ENCODE data around the gene TBPL1.

DNA sequence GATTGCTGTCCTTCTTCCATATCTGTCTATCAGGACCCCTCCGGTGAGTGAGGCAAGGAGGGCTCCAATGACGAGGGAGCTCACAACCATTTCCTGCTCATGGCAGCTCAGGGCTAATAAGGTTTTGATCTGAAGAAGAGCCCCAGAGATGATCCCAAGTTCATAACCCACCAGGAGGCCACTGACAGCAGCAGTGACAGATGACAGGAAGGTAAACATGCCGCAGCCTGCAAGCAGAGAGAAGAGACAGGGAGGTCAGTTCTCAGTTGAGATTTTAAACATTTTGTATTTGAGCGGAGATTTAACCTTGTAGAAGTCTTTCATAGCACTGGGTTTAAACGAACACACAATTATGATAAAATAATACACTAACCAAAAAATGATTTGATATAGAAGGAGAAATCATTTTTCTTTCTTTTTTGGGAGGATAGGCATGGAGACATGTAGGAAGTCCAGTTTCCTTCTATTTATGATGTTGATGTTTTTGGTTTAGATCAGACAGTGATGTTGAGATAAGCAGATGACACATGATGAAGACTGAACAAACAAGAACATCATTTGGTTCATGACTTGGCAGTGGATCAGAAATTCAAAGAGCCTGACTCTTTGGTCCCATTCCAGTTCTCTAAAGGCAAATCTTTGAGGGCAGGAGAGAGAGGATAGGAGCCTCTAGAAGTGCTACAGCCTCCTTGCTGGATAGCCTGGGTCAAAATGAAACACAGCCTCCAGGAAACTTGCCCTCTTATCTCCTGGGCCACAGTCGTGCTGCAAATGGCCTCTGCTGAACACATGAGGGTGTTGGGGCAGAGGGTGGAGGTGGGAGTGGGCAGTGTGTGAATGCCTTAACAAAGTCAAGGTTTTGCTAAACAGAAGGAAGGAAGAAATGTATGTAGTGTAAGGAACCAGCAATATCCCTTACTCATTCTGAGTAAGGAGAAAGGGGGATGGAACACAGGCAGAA, 76.8 kb downstream of the TBPL1 start:
- TF ChIP-seq EZH2 (IDR thresholded peaks at IDR 0.05; ENCODE audit: insufficient read depth, poor library complexity, severe bottlenecking): no peak
- TF ChIP-seq EZH2phosphoT487 (IDR thresholded peaks at IDR 0.05; ENCODE audit: insufficient read depth, low read depth): no peak
